Astrocyte (in vitro differentiated cells and primary cell): ENCODE measurements around the gene GSG1L. TPM values are rescaled to one million over a fixed set of nuclear protein-coding genes. Genes with fewer than 3 reads are reported as not detected.

Experiments used
- DNase-seq: peaks from one replicate; pipeline ENCODE4 v3.0.0-alpha.2; 2010; ENCODE audit warnings: low read depth
- FAIRE-seq: peaks from 2 replicates; lab custom pipeline; 2011; peaks lifted over from hg19 to GRCh38; lab: Jason Lieb, UNC
- H2AFZ ChIP-seq: 2 replicates; pipeline ENCODE4 v1.6.0; 2012; ENCODE audit warnings: low read depth, low read length, inconsistent platforms
- H3K27ac ChIP-seq: 2 replicates; pipeline ENCODE4 v1.5.1; 2011; ENCODE audit warnings: low read depth, low read length, inconsistent platforms
- H3K27me3 ChIP-seq: 2 replicates; pipeline ENCODE4 v1.6.0; 2011; ENCODE audit warnings: low read length, inconsistent platforms; ENCODE audit not compliant: insufficient read depth
- H3K36me3 ChIP-seq: 2 replicates; pipeline ENCODE4 v1.5.1; 2011; ENCODE audit warnings: low read length, inconsistent platforms; ENCODE audit not compliant: insufficient read depth
- H3K4me1 ChIP-seq: 2 replicates; pipeline ENCODE4 v1.5.1; 2011; ENCODE audit warnings: low read length, inconsistent platforms; ENCODE audit not compliant: insufficient read depth
- H3K4me2 ChIP-seq: 2 replicates; pipeline ENCODE4 v1.6.0; 2012; ENCODE audit warnings: low read length, inconsistent platforms
- H3K4me3 ChIP-seq: 2 replicates; pipeline ENCODE4 v1.5.1; 2011; ENCODE audit warnings: low read depth, mild to moderate bottlenecking, low read length, inconsistent platforms; ENCODE audit not compliant: insufficient read depth
- H3K79me2 ChIP-seq: 2 replicates; pipeline ENCODE4 v1.6.0; 2012; ENCODE audit warnings: mild to moderate bottlenecking, low read length, inconsistent platforms; ENCODE audit not compliant: insufficient read depth
- H3K9ac ChIP-seq: 2 replicates; pipeline ENCODE4 v1.6.0; 2012; ENCODE audit warnings: mild to moderate bottlenecking, low read length, inconsistent platforms
- H3K9me3 ChIP-seq: 2 replicates; pipeline ENCODE4 v1.5.1; 2012; ENCODE audit warnings: low read depth, mild to moderate bottlenecking, low read length, inconsistent platforms; ENCODE audit not compliant: insufficient read depth
- H4K20me1 ChIP-seq: 2 replicates; pipeline ENCODE4 v1.6.0; 2012; ENCODE audit warnings: low read length, inconsistent platforms; ENCODE audit not compliant: insufficient read depth
- H3K27ac Mint-ChIP-seq: one replicate; pipeline ENCODE4 v1.8.0; 2021; ENCODE audit warnings: mild to moderate bottlenecking, mixed read lengths; ENCODE audit not compliant: unreplicated experiment
- H3K27me3 Mint-ChIP-seq: one replicate; pipeline ENCODE4 v1.8.0; 2021; ENCODE audit warnings: low read depth, mixed read lengths; ENCODE audit not compliant: unreplicated experiment
- H3K36me3 Mint-ChIP-seq: one replicate; pipeline ENCODE4 v1.8.0; 2021; ENCODE audit warnings: low read depth, mixed read lengths; ENCODE audit not compliant: unreplicated experiment
- H3K4me1 Mint-ChIP-seq: one replicate; pipeline ENCODE4 v1.8.0; 2021; ENCODE audit warnings: low read depth, mixed read lengths; ENCODE audit not compliant: unreplicated experiment
- H3K4me3 Mint-ChIP-seq: one replicate; pipeline ENCODE4 v1.8.0; 2021; ENCODE audit warnings: mild to moderate bottlenecking, moderate library complexity, mixed read lengths; ENCODE audit not compliant: unreplicated experiment
- H3K9me3 Mint-ChIP-seq: one replicate; pipeline ENCODE4 v1.8.0; 2021; ENCODE audit warnings: mild to moderate bottlenecking, mixed read lengths; ENCODE audit not compliant: unreplicated experiment
- EZH2 ChIP-seq: IDR thresholded peaks from 2 replicates; pipeline ENCODE4 v1.6.1; 2012; ENCODE audit warnings: mild to moderate bottlenecking, low read length, inconsistent platforms; ENCODE audit not compliant: insufficient read depth
- total RNA-seq: library from RNA; stranded (reverse); gene quantifications from 2 replicates; pipeline ENCODE4 v1.2.1, GENCODE V29; 2021
- TF ChIP-seq, protein P1 (sequence below): IDR thresholded peaks from 2 replicates; pipeline ENCODE4 v1.5.1; 2011; ENCODE audit warnings: low read depth, mild to moderate bottlenecking, inconsistent platforms, low read length, moderate library complexity; ENCODE audit not compliant: insufficient read depth

The GSG1L gene
- total RNA-seq, 1 donor from 2014 or later, result not detected

DNA sequence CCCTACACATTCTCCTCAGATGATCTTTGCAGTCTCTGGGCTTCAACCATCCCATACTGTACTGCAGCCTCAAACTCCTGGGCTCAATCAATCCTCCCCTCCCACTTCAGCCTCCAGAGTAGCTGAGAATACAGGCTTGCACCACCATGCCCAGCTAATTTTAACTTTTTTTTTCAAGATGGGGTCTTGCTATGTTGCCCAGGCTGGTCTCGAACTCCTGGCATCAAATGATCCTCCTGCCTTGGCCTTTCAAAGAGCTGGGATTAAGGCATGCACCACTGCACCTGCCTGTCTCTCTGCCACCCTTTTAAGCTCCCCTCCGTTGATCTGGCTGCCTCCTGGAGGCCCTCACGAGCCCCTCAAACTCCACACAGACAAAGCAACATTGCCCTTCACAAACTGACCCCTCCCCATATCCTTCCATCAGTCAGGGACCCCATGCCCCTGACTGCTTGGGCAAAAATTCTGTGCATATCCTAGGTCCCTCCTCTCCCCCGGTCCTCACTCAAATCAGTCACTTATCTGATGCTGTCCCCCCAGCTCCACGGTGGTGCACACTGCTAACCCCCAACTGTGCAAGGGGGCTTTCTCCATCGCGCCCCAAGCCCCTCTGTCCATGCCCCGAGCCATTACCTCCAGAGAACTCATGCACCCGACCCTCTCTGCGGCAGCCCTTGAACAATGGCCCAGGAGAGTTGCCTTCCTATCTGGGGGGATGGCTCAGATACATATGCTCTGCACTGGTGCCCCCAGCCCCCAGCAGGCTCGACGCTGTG lies 260.7 kb downstream of the GSG1L start:
- Histone ChIP-seq H3K27me3 (peaks cover 4% of the 10 kb centered on the region), H3K36me3 (no peaks in the 10 kb centered on the region), H3K9me3 (no peaks in the 10 kb centered on the region), H2AFZ (no peak overlapping the region), H3K4me2 (no peak overlapping the region), H3K4me1 (no peaks in the 10 kb centered on the region), H3K4me3 (no peak overlapping the region), H3K9ac (no peak overlapping the region), H4K20me1 (no peaks in the 10 kb centered on the region), H3K27ac (no peak overlapping the region), H3K79me2 (no peaks in the 10 kb centered on the region)
- Mint-ChIP-seq H3K27ac (no peak overlapping the region), H3K36me3 (no peaks in the 10 kb centered on the region), H3K4me3 (no peak overlapping the region), H3K9me3 (no peaks in the 10 kb centered on the region), H3K4me1 (no peaks in the 10 kb centered on the region), H3K27me3 (peaks cover 66% of the 10 kb centered on the region)
- no peak for FAIRE-seq
- no peak for DNase-seq
- no peak for TF ChIP-seq EZH2

DNA sequence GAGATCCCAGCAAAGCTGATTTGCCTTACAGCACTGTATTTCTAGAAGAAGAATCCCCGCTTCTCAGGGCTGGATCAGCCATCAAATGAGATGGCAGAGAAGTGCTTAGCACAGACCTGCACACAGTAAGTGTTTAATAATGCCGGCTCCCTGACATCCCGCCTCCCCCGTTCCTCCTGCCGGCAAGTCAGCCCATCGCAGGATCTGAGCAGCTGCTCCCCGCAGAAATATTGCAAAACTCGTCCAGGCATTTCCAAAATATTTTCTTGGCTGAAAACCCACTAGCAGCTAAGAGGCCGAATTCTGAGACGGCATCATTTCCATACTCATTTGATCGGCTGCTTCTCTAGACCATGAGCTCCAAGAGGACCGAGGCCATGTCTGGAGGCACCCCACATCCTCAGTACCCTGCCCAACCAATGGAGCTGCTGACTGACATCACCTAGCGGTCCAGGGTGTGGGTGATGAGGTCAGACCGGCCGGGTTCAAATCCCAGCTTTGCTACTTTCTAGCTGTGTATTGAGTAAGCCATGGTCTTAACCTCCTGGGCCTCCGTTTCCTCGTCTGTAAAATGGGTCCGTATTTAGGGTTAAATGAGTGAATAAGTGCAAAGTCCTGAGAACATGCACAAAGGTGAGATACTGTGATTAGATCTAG lies 262.1 kb downstream of the GSG1L start:
- TF ChIP-seq, protein P1, sequence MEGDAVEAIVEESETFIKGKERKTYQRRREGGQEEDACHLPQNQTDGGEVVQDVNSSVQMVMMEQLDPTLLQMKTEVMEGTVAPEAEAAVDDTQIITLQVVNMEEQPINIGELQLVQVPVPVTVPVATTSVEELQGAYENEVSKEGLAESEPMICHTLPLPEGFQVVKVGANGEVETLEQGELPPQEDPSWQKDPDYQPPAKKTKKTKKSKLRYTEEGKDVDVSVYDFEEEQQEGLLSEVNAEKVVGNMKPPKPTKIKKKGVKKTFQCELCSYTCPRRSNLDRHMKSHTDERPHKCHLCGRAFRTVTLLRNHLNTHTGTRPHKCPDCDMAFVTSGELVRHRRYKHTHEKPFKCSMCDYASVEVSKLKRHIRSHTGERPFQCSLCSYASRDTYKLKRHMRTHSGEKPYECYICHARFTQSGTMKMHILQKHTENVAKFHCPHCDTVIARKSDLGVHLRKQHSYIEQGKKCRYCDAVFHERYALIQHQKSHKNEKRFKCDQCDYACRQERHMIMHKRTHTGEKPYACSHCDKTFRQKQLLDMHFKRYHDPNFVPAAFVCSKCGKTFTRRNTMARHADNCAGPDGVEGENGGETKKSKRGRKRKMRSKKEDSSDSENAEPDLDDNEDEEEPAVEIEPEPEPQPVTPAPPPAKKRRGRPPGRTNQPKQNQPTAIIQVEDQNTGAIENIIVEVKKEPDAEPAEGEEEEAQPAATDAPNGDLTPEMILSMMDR, result no peak
- no peak for TF ChIP-seq EZH2
- H3K79me2 ChIP-seq, result no peaks in the 10 kb centered on the region
- peaks cover 4% of the 10 kb centered on the region for H3K27me3 ChIP-seq
- no peaks in the 10 kb centered on the region for H3K36me3 Mint-ChIP-seq
- no peaks in the 10 kb centered on the region for H3K4me1 Mint-ChIP-seq
- H3K4me1 ChIP-seq, result no peaks in the 10 kb centered on the region
- H3K27ac ChIP-seq, result no peak overlapping the region
- DNase-seq (no peak), FAIRE-seq (no peak)
- H3K4me2 ChIP-seq, result no peak overlapping the region
- no peak overlapping the region for H3K4me3 ChIP-seq
- no peaks in the 10 kb centered on the region for H3K36me3 ChIP-seq
- H3K27me3 Mint-ChIP-seq, result peaks cover 59% of the 10 kb centered on the region
- no peak overlapping the region for H2AFZ ChIP-seq
- no peaks in the 10 kb centered on the region for H3K9me3 ChIP-seq
- peaks cover under 1% of the 10 kb centered on the region for H3K9me3 Mint-ChIP-seq
- H3K9ac ChIP-seq, result no peak overlapping the region
- H3K4me3 Mint-ChIP-seq, result no peak overlapping the region
- H3K27ac Mint-ChIP-seq, result no peak overlapping the region
- no peaks in the 10 kb centered on the region for H4K20me1 ChIP-seq

DNA sequence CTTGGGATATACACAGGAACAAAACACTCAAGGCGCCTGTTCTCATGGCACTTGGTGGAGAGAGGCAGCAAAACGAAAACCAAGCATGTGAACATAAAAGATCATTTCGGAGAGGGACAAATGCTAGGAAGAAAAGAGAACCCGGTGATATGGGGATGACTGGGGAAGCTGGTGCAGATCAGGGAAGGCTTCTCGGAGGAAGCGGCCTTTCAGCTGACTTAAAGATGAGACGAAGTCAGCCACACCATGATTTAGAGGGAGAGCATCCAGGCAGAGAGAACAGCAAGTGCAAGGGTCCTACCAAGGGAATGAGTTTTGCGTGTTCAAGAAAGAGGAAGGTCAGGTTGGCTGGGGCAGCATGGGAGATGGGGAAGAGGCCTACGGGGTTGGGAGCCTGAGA lies 262.7 kb downstream of the GSG1L start:
- H3K9me3 Mint-ChIP-seq, result peaks cover 3% of the 10 kb centered on the region
- Histone ChIP-seq H3K79me2 (no peaks in the 10 kb centered on the region), H3K27me3 (peaks cover 4% of the 10 kb centered on the region), H2AFZ (no peak overlapping the region), H3K36me3 (no peaks in the 10 kb centered on the region), H3K27ac (no peak overlapping the region), H4K20me1 (no peaks in the 10 kb centered on the region), H3K9me3 (no peaks in the 10 kb centered on the region), H3K4me3 (no peak overlapping the region), H3K9ac (no peak overlapping the region), H3K4me2 (no peak overlapping the region), H3K4me1 (no peaks in the 10 kb centered on the region)
- H3K36me3 Mint-ChIP-seq, result no peaks in the 10 kb centered on the region
- no peak for FAIRE-seq
- H3K27me3 Mint-ChIP-seq, result peaks cover 59% of the 10 kb centered on the region
- H3K4me1 Mint-ChIP-seq, result no peaks in the 10 kb centered on the region
- TF ChIP-seq EZH2, result no peak
- no peak overlapping the region for H3K27ac Mint-ChIP-seq
- DNase-seq, result no peak
- no peak overlapping the region for H3K4me3 Mint-ChIP-seq
